NK-92 (cell line): ENCODE results near the gene CAPZB.

Experiments used
- DNase-seq: peaks from one replicate; lab custom pipeline; 2025; ENCODE audit not compliant: unreplicated experiment; lab: John Stamatoyannopoulos, UW

CAPZB gene

DNA sequence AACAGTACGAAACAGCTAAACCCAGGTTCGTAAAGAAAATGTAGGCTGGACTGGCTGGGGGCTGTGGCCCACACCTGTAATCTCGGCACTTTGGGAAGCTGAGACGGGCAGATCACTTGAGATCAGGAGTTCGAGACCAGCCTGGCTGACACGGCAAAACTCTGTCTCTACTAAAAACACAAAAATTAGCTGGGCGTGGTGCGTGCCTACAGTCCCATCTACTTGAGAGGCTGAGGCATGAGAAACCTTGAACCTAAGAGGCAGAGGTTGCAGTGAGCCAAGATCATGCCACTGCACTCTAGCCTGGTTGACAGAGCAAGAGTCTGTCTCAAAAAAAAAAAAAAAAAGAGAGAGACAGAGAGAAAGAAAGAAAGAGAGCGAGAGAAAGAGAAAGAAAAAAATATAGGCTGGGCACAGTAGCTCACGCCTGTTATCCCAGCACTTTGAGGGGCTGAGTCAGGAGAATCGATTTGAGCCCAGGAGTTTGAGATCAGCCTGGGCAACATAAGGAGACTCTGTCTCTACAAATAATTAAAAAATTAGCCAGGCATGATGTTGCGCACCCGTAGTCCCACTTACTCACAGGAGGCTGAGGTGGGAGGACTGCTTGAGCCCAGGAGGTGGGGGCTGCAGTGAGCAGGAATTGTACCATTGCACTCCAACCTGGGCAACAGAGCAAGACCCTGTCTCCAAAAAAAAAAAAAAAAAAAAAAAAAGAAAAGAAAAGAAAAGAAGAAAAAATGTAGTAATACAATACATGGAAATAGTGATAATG lies 35.7 kb downstream of the CAPZB start:
- DNase-seq: no peak

GRCh38 chr1:19448491-19449439 lies 36.6 kb downstream of the CAPZB start:
- no peak for DNase-seq

DNA sequence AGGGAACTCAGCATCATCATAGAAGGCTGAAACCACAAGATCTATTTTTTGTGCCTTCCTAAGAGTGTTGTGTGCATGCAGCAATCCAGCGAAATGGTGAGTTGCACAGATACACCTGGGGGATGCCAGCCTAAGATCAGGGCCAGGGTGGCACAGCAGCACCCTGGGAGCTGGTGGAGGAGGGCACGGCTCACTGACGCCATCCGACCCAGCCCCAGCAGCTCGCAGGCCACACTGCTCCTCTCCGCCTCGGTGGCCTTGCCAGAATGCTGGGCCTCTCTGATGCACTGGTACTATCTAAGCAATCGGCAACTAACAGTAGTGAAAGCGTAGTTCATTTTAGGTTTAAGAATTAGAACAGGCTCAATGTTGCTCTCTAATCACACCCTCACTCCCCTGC lies 37.8 kb downstream of the CAPZB start:
- DNase-seq: no peak

GRCh38 chr1:19445417-19446342 lies 39.7 kb downstream of the CAPZB start:
- no peak for DNase-seq

DNA sequence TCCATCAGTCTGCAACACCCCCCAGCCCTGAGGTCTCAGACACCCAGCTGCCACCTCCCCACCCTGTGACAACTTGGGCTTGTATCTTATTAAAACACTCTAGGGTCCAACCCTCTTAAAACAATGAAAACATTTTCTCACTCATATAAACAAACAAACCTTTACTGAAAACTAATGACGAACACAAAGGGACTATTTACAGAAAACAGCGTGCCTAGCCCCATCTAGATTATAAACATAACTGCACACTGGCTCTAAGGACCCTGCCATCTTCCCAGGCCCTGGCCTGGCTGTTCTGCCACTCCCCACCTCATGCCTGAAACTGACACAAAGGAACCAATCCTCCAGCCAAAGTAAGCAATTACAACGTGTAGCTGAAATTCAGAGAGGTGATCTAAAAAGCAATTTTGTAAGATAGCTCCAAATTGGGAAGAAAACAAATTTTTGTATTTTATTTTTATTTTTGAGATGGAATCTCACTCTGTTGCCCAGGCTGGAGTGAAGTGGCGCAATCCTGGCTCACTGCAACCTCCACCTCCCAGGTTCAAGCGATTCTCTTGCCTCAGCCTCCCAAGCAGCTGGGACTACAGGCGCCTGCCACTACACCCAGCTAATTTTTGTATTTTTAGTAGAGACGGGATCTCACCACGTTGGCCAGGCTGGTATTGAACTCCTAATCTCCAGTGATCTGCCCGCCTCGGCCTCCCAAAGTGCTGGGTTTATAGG lies 40.9 kb downstream of the CAPZB start:
- no peak for DNase-seq

GRCh38 chr1:19443326-19443725 lies 42.0 kb downstream of the CAPZB start:
- no peak for DNase-seq

GRCh38 chr1:19442154-19443096 lies 42.9 kb downstream of the CAPZB start:
- DNase-seq: no peak

DNA sequence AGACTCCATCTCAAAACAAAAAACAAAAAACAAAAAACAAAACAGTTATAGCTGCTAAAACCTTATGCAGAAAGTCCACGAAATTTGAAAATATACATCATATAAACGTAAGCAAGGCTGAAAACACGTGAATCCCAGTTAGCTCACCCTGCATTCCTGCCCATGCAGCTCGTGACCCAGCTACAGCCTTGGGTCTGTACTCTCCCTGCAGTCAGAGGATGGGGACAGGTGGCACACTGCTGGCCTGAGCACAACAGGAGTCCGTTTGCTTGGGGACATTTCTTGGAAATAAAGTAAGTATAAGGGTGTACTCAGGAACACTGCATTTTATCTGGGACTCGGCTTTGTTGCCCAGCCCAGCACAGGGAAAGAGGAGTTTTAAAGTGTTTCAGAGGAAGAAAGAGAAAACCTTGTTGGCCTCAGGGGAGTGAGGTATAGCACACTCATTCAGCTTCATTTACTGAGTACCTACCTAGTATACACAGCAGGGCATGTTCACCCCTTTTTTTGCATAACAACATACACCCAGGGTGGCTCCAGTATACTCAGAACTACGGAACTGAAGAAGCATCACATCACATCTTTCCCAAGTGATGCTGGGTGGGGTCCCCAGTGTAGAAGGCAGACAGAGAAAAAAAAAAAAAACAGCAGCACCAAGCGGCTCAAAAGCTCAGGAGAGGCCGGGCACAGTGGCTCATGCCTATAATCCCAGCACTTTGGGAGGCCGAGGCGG lies 44.1 kb downstream of the CAPZB start:
- DNase-seq: no peak

DNA sequence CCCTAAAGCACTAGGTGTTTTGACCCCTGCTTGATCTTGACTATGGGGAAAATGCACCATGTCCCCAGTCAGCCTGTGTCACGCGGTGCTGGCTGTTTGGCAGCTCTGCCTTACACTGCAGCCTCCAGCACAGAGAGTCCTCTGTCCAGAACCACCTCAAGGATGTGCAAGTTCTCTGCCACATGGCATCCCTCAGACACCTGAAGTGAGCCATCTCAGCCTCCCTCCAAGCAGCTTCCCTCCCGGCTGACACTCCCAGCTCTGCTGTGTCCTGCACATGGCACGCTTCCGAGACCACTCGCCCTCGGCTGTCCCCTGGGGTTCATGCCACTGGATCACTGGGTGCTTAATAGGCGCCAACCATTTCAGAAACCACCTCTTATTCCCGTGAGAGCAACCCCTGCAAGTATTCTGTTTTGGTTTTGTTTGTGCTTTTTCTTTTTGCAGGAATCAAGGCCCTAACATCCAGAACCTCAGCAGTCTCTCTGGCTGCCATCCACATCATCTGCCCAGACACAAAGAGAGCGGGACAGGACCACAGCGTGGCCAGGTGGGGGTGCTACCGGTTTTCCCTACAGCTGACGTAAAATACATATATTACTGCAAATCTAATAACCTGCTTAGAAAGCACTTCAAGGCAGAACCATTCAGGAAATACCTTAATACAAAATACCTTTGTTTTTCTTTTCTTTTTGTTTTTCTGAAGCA lies 45.7 kb downstream of the CAPZB start:
- no peak for DNase-seq

GRCh38 chr1:19438516-19439195 lies 46.7 kb downstream of the CAPZB start:
- no peak for DNase-seq

- DNase-seq: no peak
Measured at GRCh38 chr1:19437891-19438294, 47.4 kb downstream of the CAPZB start.

DNA sequence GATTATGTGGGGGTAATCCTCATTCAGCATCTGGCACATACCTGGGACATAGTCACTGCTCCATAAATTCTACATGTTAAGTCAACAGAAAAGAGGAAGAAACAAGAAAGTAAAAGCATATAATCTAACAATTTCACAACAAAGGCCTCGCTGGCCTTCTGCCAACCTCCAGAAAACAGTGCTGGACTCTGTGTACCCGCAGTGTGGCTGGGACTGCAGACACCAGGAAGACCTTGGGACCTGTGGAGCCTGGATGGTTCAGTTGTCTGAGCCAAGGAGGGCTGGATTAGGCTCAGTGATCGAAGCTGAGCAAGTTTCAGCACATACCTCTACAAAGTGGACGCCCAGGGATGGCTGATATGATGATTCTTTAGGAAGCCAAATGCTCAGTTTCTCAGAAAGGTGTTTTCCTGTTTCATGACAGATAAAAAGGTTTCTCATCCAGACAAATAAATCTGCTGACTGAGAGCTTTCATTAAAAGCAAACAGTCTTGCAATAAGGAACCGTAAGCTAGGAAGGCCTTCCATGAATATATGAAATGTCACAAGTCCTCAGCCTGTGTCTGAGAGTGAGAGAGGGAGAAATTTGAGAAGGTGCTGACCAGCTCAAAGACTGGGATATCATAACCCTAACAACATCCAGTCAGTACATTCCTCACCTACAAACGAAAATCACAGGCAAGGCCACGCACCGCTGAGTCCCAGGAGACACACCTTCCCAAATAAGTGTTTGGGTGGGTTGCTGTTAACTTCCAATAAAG lies 48.4 kb downstream of the CAPZB start:
- no peak for DNase-seq

GRCh38 chr1:19435851-19436455 lies 49.4 kb downstream of the CAPZB start:
- no peak for DNase-seq

GRCh38 chr1:19435181-19435580 lies 50.2 kb downstream of the CAPZB start:
- DNase-seq: no peak

DNA sequence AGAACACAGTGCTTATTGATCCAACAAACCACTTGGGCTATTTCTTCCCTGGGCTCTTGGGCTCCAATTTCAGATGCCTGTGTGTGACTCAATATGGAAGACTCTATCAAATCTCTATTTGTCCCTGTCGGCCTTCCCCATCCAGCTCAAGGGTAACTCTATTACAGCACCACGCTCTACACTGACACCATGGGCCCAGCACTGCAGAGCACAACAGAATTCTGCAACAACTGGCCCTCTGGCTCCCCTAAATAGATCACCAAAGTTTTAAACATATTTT lies 51.7 kb downstream of the CAPZB start:
- no peak for DNase-seq

DNA sequence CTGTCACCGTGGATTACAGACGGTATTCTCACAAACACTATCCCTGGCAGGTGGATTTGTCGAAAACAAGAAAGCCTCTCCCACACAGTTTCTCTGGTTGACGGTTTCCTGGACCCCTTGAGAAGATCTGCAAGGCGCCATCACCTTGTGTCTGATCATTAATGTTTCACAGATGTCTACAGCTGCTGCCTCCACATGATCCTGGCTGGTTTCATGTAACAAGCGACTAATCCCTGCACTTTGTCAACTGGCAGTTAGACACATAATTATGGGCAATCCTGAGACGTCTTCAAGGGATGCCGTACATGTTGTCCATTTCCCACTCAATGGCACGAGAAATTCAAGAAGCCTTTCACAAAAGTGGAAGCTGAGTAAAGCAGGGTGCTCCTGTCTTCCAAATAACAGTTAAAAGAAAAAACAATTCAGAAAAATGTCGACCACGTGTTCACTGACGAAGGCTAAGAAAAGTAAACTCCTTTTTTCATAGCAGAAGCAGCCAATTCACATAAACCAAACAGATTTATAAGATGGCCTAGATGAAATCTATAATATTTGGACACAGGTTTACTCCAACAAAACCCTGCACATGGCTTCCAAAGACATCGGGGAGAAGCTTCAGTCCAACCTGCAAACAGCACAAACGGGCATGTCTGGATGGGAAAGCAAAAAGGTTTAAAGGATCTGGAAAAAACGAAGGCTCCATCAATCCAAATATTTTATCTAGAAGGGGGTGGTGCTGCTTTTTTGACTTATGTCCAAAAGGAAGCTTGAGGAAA lies 52.2 kb downstream of the CAPZB start:
- no peak for DNase-seq
